ENCODE results near the gene LGALS3BP.

Gene LGALS3BP

DNA sequence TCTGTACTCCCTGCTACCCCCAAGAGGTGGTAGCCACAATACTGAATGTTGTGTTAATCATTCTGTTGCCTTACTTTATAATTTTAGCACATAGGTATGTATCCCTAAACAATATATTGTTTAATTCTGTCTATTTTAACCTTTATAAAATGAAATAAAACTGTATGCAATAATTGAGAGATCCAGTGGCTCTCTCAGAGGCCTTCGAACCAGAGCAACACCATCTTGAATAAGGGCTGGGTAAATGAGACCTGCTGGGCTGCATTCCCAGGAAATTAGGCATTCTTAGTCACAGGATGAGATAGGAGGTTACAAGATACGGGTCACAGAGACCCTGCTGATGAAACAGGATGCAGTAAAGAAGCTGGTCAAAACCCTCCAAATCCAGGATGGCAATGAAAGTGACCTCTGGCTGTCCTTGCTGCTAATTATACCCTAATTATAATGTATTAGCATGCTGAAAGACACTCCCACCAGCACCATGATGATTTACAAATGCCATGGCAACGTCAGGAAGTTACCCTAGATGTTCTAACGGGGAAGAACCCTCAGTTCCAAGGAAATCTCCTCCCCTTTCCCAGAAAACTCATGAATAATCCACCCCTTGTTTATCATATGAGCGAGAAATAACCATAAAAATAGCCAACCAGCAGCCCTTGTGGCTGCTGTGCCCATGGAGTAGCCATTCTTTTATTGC lies 31.9 kb upstream of the LGALS3BP start:
- TF ChIP-seq, protein P1, sequence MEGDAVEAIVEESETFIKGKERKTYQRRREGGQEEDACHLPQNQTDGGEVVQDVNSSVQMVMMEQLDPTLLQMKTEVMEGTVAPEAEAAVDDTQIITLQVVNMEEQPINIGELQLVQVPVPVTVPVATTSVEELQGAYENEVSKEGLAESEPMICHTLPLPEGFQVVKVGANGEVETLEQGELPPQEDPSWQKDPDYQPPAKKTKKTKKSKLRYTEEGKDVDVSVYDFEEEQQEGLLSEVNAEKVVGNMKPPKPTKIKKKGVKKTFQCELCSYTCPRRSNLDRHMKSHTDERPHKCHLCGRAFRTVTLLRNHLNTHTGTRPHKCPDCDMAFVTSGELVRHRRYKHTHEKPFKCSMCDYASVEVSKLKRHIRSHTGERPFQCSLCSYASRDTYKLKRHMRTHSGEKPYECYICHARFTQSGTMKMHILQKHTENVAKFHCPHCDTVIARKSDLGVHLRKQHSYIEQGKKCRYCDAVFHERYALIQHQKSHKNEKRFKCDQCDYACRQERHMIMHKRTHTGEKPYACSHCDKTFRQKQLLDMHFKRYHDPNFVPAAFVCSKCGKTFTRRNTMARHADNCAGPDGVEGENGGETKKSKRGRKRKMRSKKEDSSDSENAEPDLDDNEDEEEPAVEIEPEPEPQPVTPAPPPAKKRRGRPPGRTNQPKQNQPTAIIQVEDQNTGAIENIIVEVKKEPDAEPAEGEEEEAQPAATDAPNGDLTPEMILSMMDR (IDR thresholded peaks at IDR 0.05; ENCODE audit: insufficient read depth, low read depth, low read length, missing control alignments): no peak
- no peak for DNase-seq (ENCODE audit: low read depth)
- H3K4me3 ChIP-seq (ENCODE audit: low read depth, low read length): no peak overlapping the region

DNA sequence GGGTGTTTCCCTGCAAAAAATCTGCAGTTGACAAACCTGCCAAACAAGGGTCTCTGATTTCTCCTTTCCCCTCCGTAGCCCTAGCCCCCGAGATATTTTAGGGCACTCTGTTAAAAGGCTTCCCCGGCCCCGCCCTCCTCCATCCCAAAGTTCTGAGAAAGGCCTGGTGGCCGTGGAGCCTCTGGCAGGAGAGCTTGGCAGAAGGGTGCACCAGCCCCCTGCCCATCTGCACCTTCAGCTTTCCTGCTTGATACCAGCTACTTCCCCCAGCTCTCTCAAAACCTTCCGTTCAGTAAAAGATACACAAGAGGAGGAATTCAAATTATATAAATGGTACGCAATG lies 30.6 kb upstream of the LGALS3BP start:
- TF ChIP-seq, protein P1 (IDR thresholded peaks at IDR 0.05; ENCODE audit: insufficient read depth, low read depth, low read length, missing control alignments): no peak
- peak overlapping the region; percentile 100 for H3K4me3 ChIP-seq (ENCODE audit: low read depth, low read length)
- no peak for DNase-seq (ENCODE audit: low read depth)

DNA sequence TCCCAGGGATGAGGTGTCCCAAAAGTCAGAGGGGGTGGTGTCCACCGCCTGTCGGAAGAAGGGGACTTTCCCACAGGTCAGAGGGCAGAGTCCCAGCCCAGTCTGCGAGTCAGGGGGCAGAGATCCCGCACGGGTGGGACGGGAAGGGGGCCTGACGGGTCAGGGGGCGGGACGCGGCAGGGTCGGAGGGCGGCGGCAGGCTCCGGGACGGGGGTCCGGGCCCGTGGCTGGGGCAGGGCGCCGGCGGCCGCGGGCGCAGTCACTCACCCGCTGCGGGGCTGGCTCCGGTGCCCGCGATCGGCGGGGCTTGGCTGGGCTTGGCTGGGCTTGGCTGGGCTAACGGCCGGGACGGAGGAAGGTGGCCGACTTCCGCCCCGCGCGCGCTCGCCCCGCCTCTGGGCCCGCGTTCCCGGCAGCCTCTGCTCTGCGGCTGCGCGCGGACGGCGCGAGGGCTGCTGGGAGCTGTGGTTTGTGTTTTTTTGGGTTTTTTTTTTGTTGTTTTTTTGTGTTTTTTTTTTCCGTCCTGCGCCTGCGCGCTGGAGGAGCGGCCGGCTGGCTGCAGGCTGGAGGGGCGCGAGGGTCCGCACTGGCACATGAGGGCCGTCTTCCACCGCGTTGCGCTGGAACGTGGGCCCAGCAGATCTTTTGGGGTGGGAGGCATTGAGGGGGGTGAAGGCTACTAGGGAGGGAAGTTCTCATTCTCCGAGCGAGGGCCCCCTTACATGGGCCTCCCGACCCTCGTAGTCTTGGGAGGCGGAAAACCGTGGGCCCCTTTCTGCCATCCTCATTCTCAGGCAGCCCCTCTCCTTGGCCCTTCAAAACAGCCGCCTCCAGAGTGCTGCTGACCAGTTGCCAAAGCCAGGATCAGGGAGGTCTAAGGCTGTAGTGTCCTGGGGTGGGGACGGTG lies 29.9 kb upstream of the LGALS3BP start, which contains the start of gene CANT1:
Gene CANT1, minus strand, starts transcription at position 368 of the 907 bp plus-strand sequence. CDS start 12,142 bp downstream, outside the sequence.
- TF ChIP-seq, protein P1 (IDR thresholded peaks at IDR 0.05; ENCODE audit: insufficient read depth, low read depth, low read length, missing control alignments): no peak
- peak; percentile 92 for DNase-seq (ENCODE audit: low read depth)
- H3K4me3 ChIP-seq (ENCODE audit: low read depth, low read length): peak within 1 kb of the TSS; percentile 100

DNA sequence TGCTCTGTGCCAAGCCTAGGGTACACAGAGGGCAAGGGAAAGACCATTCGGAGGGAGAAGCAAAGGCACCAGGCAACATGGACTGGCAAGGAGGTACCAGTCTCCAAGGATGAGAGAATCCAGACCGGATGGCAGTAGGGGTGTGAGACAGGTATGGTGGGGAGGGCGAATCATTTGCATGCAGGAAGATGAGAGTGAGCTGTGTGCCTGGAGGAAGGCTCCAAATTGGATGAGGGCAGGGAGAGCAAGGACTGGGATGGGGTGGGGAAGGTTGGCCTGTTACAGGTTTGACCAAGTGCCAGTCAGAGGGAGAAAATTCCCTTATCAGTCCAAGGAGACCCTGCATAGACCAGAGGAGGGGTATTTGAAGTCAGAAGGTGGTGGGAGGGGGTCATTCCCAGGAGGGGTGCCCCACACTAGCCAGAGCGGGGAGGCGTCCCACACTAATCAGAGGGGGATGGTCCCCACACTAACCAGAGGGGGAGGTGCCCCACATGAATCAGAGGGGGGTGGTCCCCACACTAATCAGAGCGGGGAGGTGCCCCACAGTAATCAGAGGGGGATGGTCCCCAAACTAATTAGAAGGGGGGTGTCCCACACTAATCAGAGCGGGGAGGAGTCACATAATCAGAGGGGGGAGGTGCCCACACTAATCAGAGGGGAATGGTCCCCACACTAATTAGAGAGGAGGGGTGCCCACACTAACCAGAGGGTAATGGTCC lies 29.1 kb upstream of the LGALS3BP start:
- peak overlapping the region; percentile 100 for H3K4me3 ChIP-seq (ENCODE audit: low read depth, low read length)
- TF ChIP-seq, protein P1 (IDR thresholded peaks at IDR 0.05; ENCODE audit: insufficient read depth, low read depth, low read length, missing control alignments): no peak
- DNase-seq (ENCODE audit: low read depth): no peak

DNA sequence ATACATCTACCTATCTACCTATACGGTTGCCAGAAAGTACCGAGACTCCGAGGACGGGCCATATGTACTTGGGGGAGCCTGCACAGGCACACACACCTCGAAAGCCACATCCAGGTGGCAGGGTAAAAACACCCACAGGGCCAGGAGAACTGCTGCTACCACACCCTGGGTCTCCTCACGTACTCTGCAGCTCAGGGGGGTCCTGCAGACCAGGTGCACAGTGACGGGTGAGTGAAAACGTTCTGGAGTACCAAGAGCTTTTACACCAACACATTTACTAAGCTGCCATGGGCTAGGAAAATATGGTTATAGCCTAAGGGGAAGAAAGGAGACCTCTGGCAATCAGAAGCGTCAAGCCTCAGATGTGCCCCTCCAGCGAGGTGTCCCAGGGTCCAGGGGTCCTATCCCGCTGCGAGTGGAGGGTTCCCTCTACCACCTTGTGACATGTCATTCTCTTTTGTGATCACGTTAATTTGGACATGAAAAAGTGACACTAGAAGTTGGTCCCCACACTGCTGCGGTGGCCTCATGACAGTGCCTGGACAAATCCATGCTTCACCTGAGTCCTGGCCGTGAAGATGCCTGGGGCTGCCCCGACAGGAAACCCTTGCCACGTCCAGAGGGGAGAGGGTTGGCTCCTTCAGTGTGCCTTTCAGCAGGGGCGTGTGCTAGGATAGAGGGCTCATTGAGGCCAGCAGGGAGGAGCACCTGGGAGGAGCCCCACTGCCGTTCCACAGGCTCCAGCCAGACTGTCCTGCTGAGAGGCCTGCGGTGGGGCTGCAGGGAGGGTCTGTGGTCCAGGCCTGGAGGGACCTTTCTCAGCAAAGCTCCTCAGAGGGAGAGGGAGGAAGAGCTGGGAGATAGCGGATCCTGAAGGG lies 28.0 kb upstream of the LGALS3BP start:
- H3K4me3 ChIP-seq (ENCODE audit: low read depth, low read length): no peak overlapping the region; the same call in 1 of the 2 replicates
- TF ChIP-seq, protein P1 (IDR thresholded peaks at IDR 0.05; ENCODE audit: insufficient read depth, low read depth, low read length, missing control alignments): no peak
- no peak for DNase-seq (ENCODE audit: low read depth)

Data from GM12865 (cell line).